ENCODE data around the gene KLHL40. TPM values are rescaled to one million over a fixed set of nuclear protein-coding genes. Genes with fewer than 3 reads are reported as not detected.

KLHL40 gene
- total RNA-seq, 1 experiment from 2014 or later, result not detected

GRCh38 chr3:42685891-42686820 lies 819 bp downstream of the KLHL40 start:
- H3K27me3 Mint-ChIP-seq (ENCODE audit: low read depth), result peaks cover 8% of the 10 kb centered on the region
- H3K4me3 Mint-ChIP-seq, result no peak overlapping the region
- no peaks in the 10 kb centered on the region for H4K20me1 ChIP-seq (ENCODE audit: control insufficient read depth, insufficient read depth, insufficient read length)
- no peak overlapping the region for H2BK20ac ChIP-seq (ENCODE audit: low read depth, low read length, poor library complexity, severe bottlenecking)
- no peak overlapping the region for H3K23ac ChIP-seq (ENCODE audit: insufficient read length, low read depth, low read length)
- H3K18ac ChIP-seq (ENCODE audit: insufficient read length, low read depth, low read length), result no peak overlapping the region
- no peaks in the 10 kb centered on the region for H3K79me2 ChIP-seq (ENCODE audit: insufficient read depth, low read length)
- no peak for TF ChIP-seq CTCF (conservative IDR thresholded peaks at IDR 0.05)
- no peak overlapping the region for H3K4me2 ChIP-seq (ENCODE audit: insufficient read depth, insufficient read length, low read length)
- peaks cover 20 to 25% of the 10 kb centered on the region in 2 experiments for H3K4me1 Mint-ChIP-seq
- no peak overlapping the region for H3K56ac ChIP-seq (ENCODE audit: insufficient read length, low read depth, low read length)
- no peak overlapping the region for H4K91ac ChIP-seq (ENCODE audit: insufficient read length, low read depth, low read length)
- H3T11ph ChIP-seq (ENCODE audit: low read length), result no peak overlapping the region
- H4K5ac ChIP-seq (ENCODE audit: insufficient read length, low read depth, low read length), result no peak overlapping the region
- no peak overlapping the region for H3K14ac ChIP-seq (ENCODE audit: insufficient read depth, low read length)
- H3K4me1 ChIP-seq (ENCODE audit: insufficient read depth, low read length), result no peaks in the 10 kb centered on the region; the same call in 1 of the 2 replicates
- no peak overlapping the region for H4K8ac ChIP-seq (replicated peaks; ENCODE audit: insufficient read length, low read depth, low read length)
- H3K27ac ChIP-seq (ENCODE audit: insufficient read length, low read depth, low read length), result no peak overlapping the region
- H2AK5ac ChIP-seq (ENCODE audit: insufficient read length, low read length), result no peak overlapping the region
- H3K36me3 Mint-ChIP-seq (ENCODE audit: insufficient read depth in 1 of 3, low read depth in 3 of 3), result no peaks in the 10 kb centered on the region; a peak in 1 of 7 replicates
- no peak overlapping the region for H3K4ac ChIP-seq (ENCODE audit: low read depth, low read length)
- H3K27me3 ChIP-seq (ENCODE audit: insufficient read depth, low read length), result no peaks in the 10 kb centered on the region
- no peak overlapping the region for H2BK15ac ChIP-seq (ENCODE audit: low read depth, low read length)
- no peak overlapping the region for H2AFZ ChIP-seq (ENCODE audit: low read length)
- no peaks in the 10 kb centered on the region for H3K79me1 ChIP-seq (ENCODE audit: insufficient read depth, low read depth, low read length, poor library complexity, severe bottlenecking)
- no peak overlapping the region for H2BK12ac ChIP-seq (ENCODE audit: insufficient read length, low read depth, low read length)
- WGBS (ENCODE audit: extremely low coverage, insufficient read length, low lambda C conversion rate), result no CpG with 5 or more reads among the region's 80 CpGs
- no peak overlapping the region for H2BK5ac ChIP-seq (ENCODE audit: insufficient read length, low read length)
- no peaks in the 10 kb centered on the region for H3K9me3 Mint-ChIP-seq
- no peak overlapping the region for H3K27ac Mint-ChIP-seq
- H3K23me2 ChIP-seq (ENCODE audit: insufficient read length, low read depth, low read length, poor library complexity, severe bottlenecking), result no peaks in the 10 kb centered on the region
- H3K9me3 ChIP-seq (ENCODE audit: control insufficient read depth, low read depth, low read length), result no peaks in the 10 kb centered on the region
- no peak overlapping the region for H2BK120ac ChIP-seq (ENCODE audit: low read depth, low read length, poor library complexity, severe bottlenecking)
- H3K9ac ChIP-seq (ENCODE audit: extremely low read depth, insufficient read length, low read length), result no peak overlapping the region
- DNase-seq, result no peak

All from H9 (cell line).